PC-3 (cell line): ENCODE measurements around the gene TCERG1L.

ENCODE experiments used
- EZH2 ChIP-seq: fragments of 300-600 bp; sonication (generic); IDR thresholded peaks from one replicate; pipeline ENCODE4 v1.6.1; 2017; ENCODE audit warnings: antibody characterized with exemption, mild to moderate bottlenecking, low read length; ENCODE audit not compliant: unreplicated experiment
- TF ChIP-seq, protein P1 (sequence below): fragments of 300-600 bp; sonication (generic); conservative IDR thresholded peaks from 2 replicates; pipeline ENCODE4 v1.5.1; 2017; ENCODE audit warnings: antibody characterized with exemption, low read depth, mild to moderate bottlenecking, low read length

DNA sequence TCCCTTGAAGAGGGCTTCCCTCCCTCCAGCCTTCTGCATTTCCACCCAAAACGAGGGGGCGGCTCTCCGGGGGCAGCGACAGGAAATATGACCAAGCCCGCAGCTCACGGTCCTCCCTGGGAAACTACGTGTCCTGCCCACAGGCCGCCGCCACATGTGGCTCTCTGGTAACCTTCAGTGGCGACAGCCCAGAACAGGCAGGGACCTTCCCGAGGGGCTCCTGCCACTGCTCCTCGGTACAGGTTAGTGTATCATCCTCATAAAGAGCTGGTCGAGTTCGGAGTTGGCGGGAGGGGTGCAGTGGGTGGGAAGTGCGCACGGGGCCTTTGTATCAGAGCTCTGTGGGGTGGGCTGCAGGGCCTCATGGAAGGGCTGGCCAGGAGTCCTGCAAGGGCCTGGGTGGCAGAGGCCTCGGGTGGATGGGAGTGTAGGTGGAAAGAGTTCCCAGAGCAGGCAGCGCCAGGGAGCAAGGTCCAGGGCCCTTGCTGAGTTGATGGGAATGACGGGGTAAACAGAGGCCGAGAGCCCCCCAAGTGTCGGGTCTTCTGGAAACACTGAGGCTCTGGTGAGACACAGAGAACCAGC lies 66.0 kb downstream of the TCERG1L start:
- TF ChIP-seq, protein P1, sequence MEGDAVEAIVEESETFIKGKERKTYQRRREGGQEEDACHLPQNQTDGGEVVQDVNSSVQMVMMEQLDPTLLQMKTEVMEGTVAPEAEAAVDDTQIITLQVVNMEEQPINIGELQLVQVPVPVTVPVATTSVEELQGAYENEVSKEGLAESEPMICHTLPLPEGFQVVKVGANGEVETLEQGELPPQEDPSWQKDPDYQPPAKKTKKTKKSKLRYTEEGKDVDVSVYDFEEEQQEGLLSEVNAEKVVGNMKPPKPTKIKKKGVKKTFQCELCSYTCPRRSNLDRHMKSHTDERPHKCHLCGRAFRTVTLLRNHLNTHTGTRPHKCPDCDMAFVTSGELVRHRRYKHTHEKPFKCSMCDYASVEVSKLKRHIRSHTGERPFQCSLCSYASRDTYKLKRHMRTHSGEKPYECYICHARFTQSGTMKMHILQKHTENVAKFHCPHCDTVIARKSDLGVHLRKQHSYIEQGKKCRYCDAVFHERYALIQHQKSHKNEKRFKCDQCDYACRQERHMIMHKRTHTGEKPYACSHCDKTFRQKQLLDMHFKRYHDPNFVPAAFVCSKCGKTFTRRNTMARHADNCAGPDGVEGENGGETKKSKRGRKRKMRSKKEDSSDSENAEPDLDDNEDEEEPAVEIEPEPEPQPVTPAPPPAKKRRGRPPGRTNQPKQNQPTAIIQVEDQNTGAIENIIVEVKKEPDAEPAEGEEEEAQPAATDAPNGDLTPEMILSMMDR, result no peak
- no peak for TF ChIP-seq EZH2
